ENCODE data around the gene COL4A2. TPM values are rescaled to one million over a fixed set of nuclear protein-coding genes. Genes with fewer than 3 reads are reported as not detected.

The COL4A2 gene
- total and polyA plus RNA-seq, 2 donors (not counting 1 experiment from before 2014, with no cell fraction given) = 0.17 TPM; not detected in 1

- POLR2A ChIA-PET = no interaction called here
- peaks cover 49% of the 10 kb centered on the region for H3K27me3 Mint-ChIP-seq
- H3K9me3 ChIP-seq (ENCODE audit: control extremely low read depth in 1 of 3, control insufficient read depth in 2 of 3, insufficient read depth in 1 of 3, low read length in 2 of 3) = no peaks in the 10 kb centered on the region
These were observed 136.0 kb downstream of the COL4A2 start for GRCh38 chr13:110442930-110443621.

More at GRCh38 chr13:110442930-110443621, 136.0 kb downstream of the COL4A2 start:
- ATAC-seq (ENCODE audit: low read depth) (no peak), DNase-seq (no peak)
- no peak overlapping the region for H3K27ac ChIP-seq (ENCODE audit: low read length in 2 of 2)
- H3K9me3 Mint-ChIP-seq (ENCODE audit: insufficient read depth) = no peaks in the 10 kb centered on the region
- no peaks in the 10 kb centered on the region for H4K20me1 ChIP-seq (ENCODE audit: control insufficient read depth, insufficient read depth, low read length, poor library complexity, severe bottlenecking)
- TF ChIP-seq EZH2 (IDR thresholded peaks at IDR 0.05; ENCODE audit: borderline replicate concordance, insufficient read depth, low read depth, low read length, poor library complexity, severe bottlenecking) = no peak
- TF ChIP-seq CTCF (IDR thresholded peaks at IDR 0.05) = no peak
- H3K4me3 Mint-ChIP-seq = no peak overlapping the region
- peaks cover 0 to 27% (median 2%) of the 10 kb centered on the region in 4 experiments for H3K27me3 ChIP-seq (replicated peaks in 1 of 4; ENCODE audit: control extremely low read depth in 1 of 4, control insufficient read depth in 3 of 4, insufficient read depth in 4 of 4, low read length in 3 of 4)
- no peaks in the 10 kb centered on the region for H3K79me2 ChIP-seq (ENCODE audit: control insufficient read depth, insufficient read depth, low read length)
- WGBS (ENCODE audit: insufficient coverage) = 77% methylated on average over 6 of the region's 10 CpGs
- H3K4me3 ChIP-seq (ENCODE audit: control extremely low read depth in 1 of 5, extremely low read depth in 1 of 5, insufficient read depth in 1 of 5, low read depth in 2 of 5, low read length in 4 of 5) = no peak overlapping the region
- intact Hi-C loops (cut with micrococcal nuclease) = no loop called here
- H3K36me3 ChIP-seq (replicated peaks in 1 of 2; ENCODE audit: control extremely low read depth in 1 of 2, control insufficient read depth in 1 of 2, extremely low read depth in 1 of 2, insufficient read depth in 2 of 2, low read length in 1 of 2) = no peaks in the 10 kb centered on the region
- H3K4me2 ChIP-seq (replicated peaks; ENCODE audit: low read depth, low read length, poor library complexity, severe bottlenecking) = no peak overlapping the region
- CTCF ChIA-PET = interaction anchor here (2.1 kb wide), 1 partner anchor 13 kb away, joined by 10 read pairs; no protein-coding TSS in a partner anchor
- no peak overlapping the region for H3K27ac Mint-ChIP-seq
- peaks cover 13% of the 10 kb centered on the region for H3K4me1 Mint-ChIP-seq
- no peak overlapping the region for H2AFZ ChIP-seq (ENCODE audit: insufficient read depth, low read depth, low read length, poor library complexity, severe bottlenecking)
- no peaks in the 10 kb centered on the region for H3K4me1 ChIP-seq (ENCODE audit: control insufficient read depth in 2 of 2, insufficient read depth in 2 of 2, low read length in 2 of 2)
- H3K9ac ChIP-seq (ENCODE audit: low read length) = no peak overlapping the region

Data from B cell (primary cell).